ENCODE results near the gene DLD. TPM values are rescaled to one million over a fixed set of nuclear protein-coding genes. Genes with fewer than 3 reads are reported as not detected.

DLD gene
- total and polyA plus RNA-seq, 2 of the 8 experiments (the other 6 are each of a cell fraction or from before 2014, with no cell fraction given): 63.7 to 88.5 TPM

DNA sequence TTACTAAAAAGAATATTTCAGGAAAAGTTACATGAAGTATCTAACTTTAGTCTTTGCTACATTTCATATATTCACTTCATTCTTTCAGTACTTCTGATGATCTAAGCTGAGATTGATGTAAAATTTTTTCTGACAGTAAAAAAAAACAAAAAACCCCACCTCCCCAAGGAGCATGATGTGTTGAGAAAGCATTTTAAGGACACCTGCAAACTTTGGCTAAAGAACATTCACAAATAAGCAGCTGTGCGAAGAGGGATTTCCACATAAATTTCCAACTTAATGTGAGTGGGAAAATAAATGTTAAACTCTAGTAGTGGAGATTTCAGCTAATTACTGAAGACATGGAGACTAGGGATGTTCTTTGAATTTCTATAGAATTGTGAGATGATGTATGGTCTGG, 35.5 kb downstream of the DLD start:
- Histone ChIP-seq H4K5ac (ENCODE audit: insufficient read length, low read depth, low read length) (no peak overlapping the region), H3K36me3 (ENCODE audit: control insufficient read depth in 2 of 4, insufficient read depth in 4 of 4, low read length in 3 of 4) (peaks cover 0 to 81% (median 6%) of the 10 kb centered on the region in 4 experiments; a peak in 5 of 8 replicates), H4K91ac (replicated peaks; ENCODE audit: insufficient read length, low read length) (no peak overlapping the region), H3K23me2 (ENCODE audit: low read depth, low read length) (no peaks in the 10 kb centered on the region), H2AFZ (ENCODE audit: low read length) (no peak overlapping the region), H2BK15ac (ENCODE audit: low read length) (no peak overlapping the region), H3K14ac (ENCODE audit: insufficient read length) (no peak overlapping the region), H4K20me1 (replicated peaks in 1 of 2; ENCODE audit: control insufficient read depth in 1 of 2, insufficient read depth in 2 of 2, low read length in 2 of 2) (peaks cover 0 to 2% of the 10 kb centered on the region in 2 experiments), H4K8ac (ENCODE audit: extremely low read depth, insufficient read depth, low read length) (no peak overlapping the region), H2BK120ac (replicated peaks; ENCODE audit: low read depth, low read length) (no peak overlapping the region), H3K27me3 (replicated peaks in 1 of 4; ENCODE audit: control insufficient read depth in 3 of 4, extremely low read depth in 1 of 4, insufficient read depth in 3 of 4, low read length in 3 of 4) (no peaks in the 10 kb centered on the region; a peak in 3 of 7 replicates), H2BK20ac (ENCODE audit: low read length) (no peak overlapping the region), H2AK5ac (ENCODE audit: low read depth, low read length) (no peak overlapping the region), H3K4ac (replicated peaks; ENCODE audit: insufficient read length, low read depth, low read length) (no peak overlapping the region), H3K23ac (ENCODE audit: insufficient read length) (no peak overlapping the region), H3K79me2 (ENCODE audit: control insufficient read depth in 1 of 2, insufficient read depth in 2 of 2, low read length in 2 of 2) (no peaks in the 10 kb centered on the region), H3K4me2 (ENCODE audit: insufficient read depth in 1 of 2, low read depth in 2 of 2, low read length in 2 of 2) (no peak overlapping the region), H2BK12ac (ENCODE audit: low read depth, low read length) (no peak overlapping the region), H3K79me1 (ENCODE audit: low read depth, low read length) (no peaks in the 10 kb centered on the region), H3K27ac (ENCODE audit: low read depth, low read length) (no peak overlapping the region), H2BK5ac (ENCODE audit: low read depth, low read length) (no peak overlapping the region), H3K9ac (replicated peaks in 1 of 4; ENCODE audit: extremely low read depth in 1 of 4, low read depth in 3 of 4, low read length in 3 of 4) (no peak overlapping the region), H3K4me3 (ENCODE audit: extremely low read depth in 1 of 4, insufficient read depth in 2 of 4, low read depth in 3 of 4, low read length in 4 of 4) (no peak overlapping the region), H3K18ac (ENCODE audit: extremely low read depth, low read length) (no peak overlapping the region), H3K9me3 (ENCODE audit: insufficient read depth in 2 of 2, low read depth in 1 of 2, low read length in 1 of 2) (no peaks in the 10 kb centered on the region), H3K56ac (replicated peaks; ENCODE audit: insufficient read length, low read depth, low read length) (no peak overlapping the region), H3K4me1 (replicated peaks in 1 of 4; ENCODE audit: control insufficient read depth in 3 of 4, insufficient read depth in 4 of 4, low read length in 3 of 4) (peaks cover 0 to under 1% (median 0%) of the 10 kb centered on the region in 4 experiments; a peak in 1 of 7 replicates)
- ChIA-PET POLR2A (ENCODE audit: partially characterized antibody) (interaction anchor here (2.0 kb wide), 1 partner anchor 9 kb away, joined by 8 read pairs; no protein-coding TSS in a partner anchor), CTCF (ENCODE audit: partially characterized antibody) (interaction anchor here (0.7 to 1.5 kb wide), 2 partner anchors 19 to 90 kb away, joined by 3 to 5 read pairs; no protein-coding TSS in a partner anchor)
- FAIRE-seq (no peak), DNase-seq (ENCODE audit: low read depth in 1 of 2, low spot score in 2 of 2) (no peak)
- 96% methylated on average over 1 of the region's 1 CpG; no CpG with 5 or more reads in 1 of the 2 experiments for WGBS, 2 experiments (ENCODE audit: extremely low coverage in 1 of 2, insufficient coverage in 1 of 2, insufficient read length in 1 of 2, insufficient replicate concordance in 2 of 2, low coverage in 1 of 2, low lambda C conversion rate in 2 of 2, missing lambda C conversion rate in 1 of 2)
- no peak for TF ChIP-seq RBBP5 (IDR thresholded peaks at IDR 0.05; ENCODE audit: borderline replicate concordance, low read depth, low read length)
- TF ChIP-seq ATF2 (IDR thresholded peaks at IDR 0.05; ENCODE audit: low read length): no peak
- no peak for TF ChIP-seq EZH2 (IDR thresholded peaks at IDR 0.05; ENCODE audit: low read depth, low read length, severe bottlenecking)
- TF ChIP-seq NRF1 (IDR thresholded peaks at IDR 0.05; ENCODE audit: low read depth, low read length): no peak
- TF ChIP-seq JUN (IDR thresholded peaks at IDR 0.05; ENCODE audit: low read depth, low read length): no peak
- no peak for TF ChIP-seq TBP (IDR thresholded peaks at IDR 0.05; ENCODE audit: low read depth, low read length)
- no peak for TF ChIP-seq RXRA (IDR thresholded peaks at IDR 0.05; ENCODE audit: insufficient read depth, low read depth, low read length)
- no peak for TF ChIP-seq CBX5 (IDR thresholded peaks at IDR 0.05; ENCODE audit: low read depth, low read length)
- TF ChIP-seq RNF2 (IDR thresholded peaks at IDR 0.05; ENCODE audit: borderline replicate concordance, low read depth, low read length, missing control alignments, poor library complexity, severe bottlenecking): no peak
- TF ChIP-seq CBX8 (IDR thresholded peaks at IDR 0.05; ENCODE audit: borderline replicate concordance, low read depth, low read length): no peak
- no peak for TF ChIP-seq HDAC6 (IDR thresholded peaks at IDR 0.05; ENCODE audit: low read depth, low read length)
- no peak for TF ChIP-seq TEAD4 (IDR thresholded peaks at IDR 0.05; ENCODE audit: low read depth, low read length)

Data from H1 (cell line).